ENCODE data around the gene QDPR. TPM values are rescaled to one million over a fixed set of nuclear protein-coding genes. Genes with fewer than 3 reads are reported as not detected.

The QDPR gene
- total RNA-seq, 1 donor from 2014 or later = 36.1 TPM

GRCh38 chr4:17528551-17529165, 16.8 kb upstream of the QDPR start:
- no peak for DNase-seq (ENCODE audit: low spot score)

- no peak for DNase-seq (ENCODE audit: low spot score)
Observed at GRCh38 chr4:17526695-17527477, 15.0 kb upstream of the QDPR start.

- no peak for DNase-seq (ENCODE audit: low spot score)
Observed at GRCh38 chr4:17523662-17524061, 11.8 kb upstream of the QDPR start.

GRCh38 chr4:17521595-17521994, 9.7 kb upstream of the QDPR start:
- DNase-seq (ENCODE audit: low spot score) = no peak

GRCh38 chr4:17517664-17518063, 5.8 kb upstream of the QDPR start:
- no peak for DNase-seq (ENCODE audit: low spot score)

- no peak for DNase-seq (ENCODE audit: low spot score)
Observed at GRCh38 chr4:17516980-17517379, 5.1 kb upstream of the QDPR start.

- no peak for DNase-seq (ENCODE audit: low spot score)
Observed at GRCh38 chr4:17515445-17516407, 3.8 kb upstream of the QDPR start.

GRCh38 chr4:17514865-17515264, 3.0 kb upstream of the QDPR start, which contains the start of gene CLRN2:
Gene CLRN2, plus strand, starts transcription at chr4:17515165. Its CDS starts 102 bp downstream, at chr4:17515267.
- DNase-seq (ENCODE audit: low spot score) = no peak

GRCh38 chr4:17512973-17513665, 1.2 kb upstream of the QDPR start:
- DNase-seq (ENCODE audit: low spot score) = no peak

- peak; percentile 72 for DNase-seq (ENCODE audit: low spot score)
Observed at GRCh38 chr4:17511509-17511949, 361 bp downstream of the QDPR start.

GRCh38 chr4:17511051-17511450, 839 bp downstream of the QDPR start:
- DNase-seq (ENCODE audit: low spot score) = no peak

GRCh38 chr4:17510582-17510981, 1.3 kb downstream of the QDPR start:
- DNase-seq (ENCODE audit: low spot score) = no peak

- no peak for DNase-seq (ENCODE audit: low spot score)
Observed at GRCh38 chr4:17504081-17504480, 7.8 kb downstream of the QDPR start.

- no peak for DNase-seq (ENCODE audit: low spot score)
Observed at GRCh38 chr4:17502756-17503155, 9.1 kb downstream of the QDPR start.

GRCh38 chr4:17500574-17500973, 11.3 kb downstream of the QDPR start:
- no peak for DNase-seq (ENCODE audit: low spot score)

- DNase-seq (ENCODE audit: low spot score) = no peak
Observed at GRCh38 chr4:17497890-17498523, 13.9 kb downstream of the QDPR start.

GRCh38 chr4:17494258-17495190, 17.4 kb downstream of the QDPR start:
- DNase-seq (ENCODE audit: low spot score) = no peak

GRCh38 chr4:17493619-17494018, 18.3 kb downstream of the QDPR start:
- DNase-seq (ENCODE audit: low spot score) = no peak

- DNase-seq (ENCODE audit: low spot score) = no peak
Observed at GRCh38 chr4:17492876-17493275, 19.0 kb downstream of the QDPR start.
